GM18505 (cell line): ENCODE data around the gene FAAP20.
"Not testable (repeated sequence)": the region's sequence is repeated elsewhere in the genome, so short reads cannot be mapped to it uniquely, and the experiment has no call there.

Experiments used
- ATAC-seq: cut with Tn5 transposase; IDR thresholded peaks from one replicate; pipeline ENCODE4 v1.9.1; 2021; ENCODE audit not compliant: unreplicated experiment
- POLR2A ChIP-seq: IDR thresholded peaks from 4 replicates; pipeline ENCODE4 v1.6.1; 2011; ENCODE audit warnings: borderline replicate concordance; ENCODE audit not compliant: insufficient read depth, insufficient read length; ENCODE audit errors: extremely low read depth

Gene FAAP20

DNA sequence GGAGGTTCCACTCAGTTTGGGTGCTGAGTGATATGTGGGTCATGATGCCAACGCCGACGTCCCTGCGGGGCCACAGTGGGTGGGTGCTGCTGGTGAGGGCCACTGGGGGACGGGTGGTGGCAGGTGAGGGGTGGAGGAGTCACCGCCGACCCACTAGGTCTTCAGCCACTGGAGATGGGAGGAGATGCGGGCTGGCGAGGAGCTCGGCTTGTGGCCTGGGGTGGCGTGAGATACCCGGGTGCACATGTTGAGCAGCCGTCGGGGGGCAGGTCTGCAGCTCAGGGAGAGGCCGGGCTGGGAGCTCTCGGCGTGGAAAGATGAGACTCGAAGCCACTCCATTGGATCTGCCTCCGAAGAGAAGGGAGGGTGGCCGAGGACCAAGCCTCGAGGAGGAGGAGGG is 40.5 kb downstream of the FAAP20 start:
- TF ChIP-seq POLR2A: no peak
- ATAC-seq: no peak

DNA sequence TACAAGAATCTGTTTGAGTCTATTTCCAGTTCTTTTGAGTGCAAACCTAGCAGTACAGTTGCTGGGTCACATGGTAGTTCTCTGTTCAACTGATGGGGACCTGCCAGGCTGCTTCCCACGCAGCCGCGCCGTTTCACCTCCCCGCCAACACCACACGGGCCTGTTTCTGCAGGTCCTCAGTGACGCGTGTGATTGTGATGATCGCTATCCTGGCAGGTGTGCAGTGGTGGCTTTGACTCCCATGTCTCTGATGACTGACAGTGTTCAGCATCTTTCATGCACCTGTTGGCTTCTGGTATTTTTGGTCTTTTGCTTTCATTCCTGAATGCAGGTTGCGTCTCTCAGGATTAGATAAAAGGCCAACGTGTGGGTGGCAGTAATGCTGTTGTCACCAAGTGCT is 41.6 kb downstream of the FAAP20 start:
- no peak for TF ChIP-seq POLR2A
- no peak for ATAC-seq

DNA sequence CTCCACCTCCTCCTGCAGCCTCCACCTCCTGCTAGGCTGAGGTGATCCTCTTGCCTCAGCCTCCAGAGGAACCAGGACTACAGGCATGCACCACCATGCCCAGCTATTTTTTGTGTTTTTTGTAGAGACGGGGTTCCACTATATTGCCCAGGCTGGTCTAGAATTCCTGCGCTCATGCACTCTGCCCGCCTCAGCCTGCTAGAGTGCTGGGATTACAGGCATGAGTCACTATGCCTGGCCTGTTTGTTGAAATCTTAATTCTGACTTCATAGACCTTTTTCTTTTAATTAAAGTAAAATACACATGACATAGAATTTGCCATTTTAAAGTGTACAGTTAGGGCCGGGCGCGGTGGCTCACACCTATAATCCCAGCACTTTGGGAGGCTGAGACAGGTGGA is 42.7 kb downstream of the FAAP20 start:
- no peak for ATAC-seq
- TF ChIP-seq POLR2A: no peak

DNA sequence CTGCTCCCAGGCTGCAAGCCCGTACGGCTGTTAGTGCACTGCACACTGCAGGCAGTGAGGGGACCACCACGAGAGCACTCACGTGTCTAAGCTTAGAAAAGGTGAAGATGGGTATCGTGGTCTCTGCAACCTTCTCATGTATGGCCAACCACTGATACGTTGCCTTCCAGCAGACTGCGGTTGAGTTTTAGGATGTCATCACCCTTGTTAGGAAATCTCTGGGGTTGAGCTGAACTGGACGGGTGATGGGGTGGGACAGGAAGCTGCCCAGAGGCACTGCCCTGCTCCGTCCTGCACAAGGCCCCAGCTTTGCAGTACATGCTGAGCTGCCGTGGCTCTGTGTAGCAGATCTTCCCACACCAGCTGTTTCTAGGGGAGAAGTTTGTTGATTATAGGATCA is 43.3 kb downstream of the FAAP20 start:
- no peak for ATAC-seq
- no peak for TF ChIP-seq POLR2A

DNA sequence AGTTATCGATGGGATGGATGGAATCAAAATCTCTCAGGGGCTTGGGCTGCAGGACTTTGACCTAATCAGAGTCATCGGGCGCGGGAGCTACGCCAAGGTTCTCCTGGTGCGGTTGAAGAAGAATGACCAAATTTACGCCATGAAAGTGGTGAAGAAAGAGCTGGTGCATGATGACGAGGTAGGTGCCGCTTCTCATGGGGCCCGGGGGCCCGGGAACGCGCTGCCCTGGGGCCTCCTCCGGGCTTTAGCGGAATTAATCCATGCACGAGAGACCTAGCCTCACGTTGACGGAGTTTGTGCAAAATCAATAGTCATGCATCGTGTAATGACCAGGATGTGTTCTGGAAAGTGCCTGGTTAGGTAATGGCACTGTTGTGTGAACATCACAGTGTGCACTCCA is 43.8 kb downstream of the FAAP20 start:
- TF ChIP-seq POLR2A: no peak
- no peak for ATAC-seq

DNA sequence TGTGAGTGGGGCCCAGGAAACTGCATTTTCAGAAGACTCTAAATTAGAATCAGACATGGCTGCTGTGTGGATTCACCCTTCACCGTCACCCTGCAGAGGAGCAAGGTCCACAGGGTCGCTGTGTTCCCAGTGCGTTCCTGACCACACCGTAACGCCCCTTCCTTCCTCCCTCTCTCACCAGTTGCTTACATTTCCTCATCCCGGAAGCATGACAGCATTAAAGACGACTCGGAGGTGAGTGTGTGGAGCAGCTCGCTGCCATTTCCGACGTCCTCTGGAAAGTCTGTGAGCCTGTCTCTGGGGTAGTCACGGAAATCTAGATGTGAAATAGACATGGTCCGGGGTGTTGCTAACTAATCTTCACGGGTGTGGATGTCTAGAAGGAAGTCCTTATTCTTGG is 45.9 kb downstream of the FAAP20 start:
- TF ChIP-seq POLR2A: no peak
- ATAC-seq: no peak

DNA sequence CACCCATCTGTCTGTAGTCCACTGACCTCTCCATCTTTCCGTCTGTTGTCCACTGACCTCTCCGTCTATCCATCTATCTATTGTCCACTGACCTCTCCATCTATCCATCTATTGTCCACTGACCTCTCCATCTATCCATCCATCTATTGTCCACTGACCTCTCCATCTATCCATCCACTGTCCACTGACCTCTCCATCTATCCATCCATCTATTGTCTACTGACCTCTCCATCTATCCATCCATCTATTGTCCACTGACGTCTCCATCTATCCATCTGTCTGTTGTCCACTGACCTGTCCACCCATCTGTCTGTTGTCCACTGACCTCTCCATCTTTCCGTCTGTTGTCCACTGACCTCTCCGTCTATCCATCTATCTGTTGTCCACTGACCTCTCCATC is 46.7 kb downstream of the FAAP20 start:
- ATAC-seq: not testable (repeated sequence)

DNA sequence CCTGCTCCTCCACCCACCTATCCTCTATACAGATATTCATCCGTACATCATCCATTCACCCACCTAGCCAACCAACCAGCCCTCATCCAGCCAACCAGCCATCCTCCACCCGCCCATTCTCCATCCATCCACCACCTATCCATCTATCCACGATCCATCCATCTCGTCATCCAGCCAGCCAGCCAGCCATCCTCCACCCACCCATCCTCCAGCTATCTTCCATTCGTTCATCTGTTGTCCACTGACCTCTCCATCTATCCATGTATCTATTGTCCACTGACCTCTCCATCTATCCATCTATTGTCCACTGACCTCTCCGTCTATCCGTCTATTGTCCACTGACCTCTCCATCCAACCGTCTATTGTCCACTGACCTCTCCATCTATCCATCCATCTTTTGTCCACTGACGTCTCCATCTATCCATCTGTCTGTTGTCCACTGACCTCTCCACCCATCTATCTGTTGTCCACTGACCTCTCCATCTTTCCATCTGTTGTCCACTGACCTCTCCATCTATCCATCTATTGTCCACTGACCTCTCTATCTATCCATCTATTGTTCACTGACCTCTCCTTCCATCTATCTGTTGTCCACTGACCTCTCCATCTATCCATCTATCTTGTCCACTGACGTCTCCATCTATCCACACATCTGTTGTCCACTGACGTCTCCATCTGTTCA is 47.6 kb downstream of the FAAP20 start:
- no peak for TF ChIP-seq POLR2A
- ATAC-seq: no peak

DNA sequence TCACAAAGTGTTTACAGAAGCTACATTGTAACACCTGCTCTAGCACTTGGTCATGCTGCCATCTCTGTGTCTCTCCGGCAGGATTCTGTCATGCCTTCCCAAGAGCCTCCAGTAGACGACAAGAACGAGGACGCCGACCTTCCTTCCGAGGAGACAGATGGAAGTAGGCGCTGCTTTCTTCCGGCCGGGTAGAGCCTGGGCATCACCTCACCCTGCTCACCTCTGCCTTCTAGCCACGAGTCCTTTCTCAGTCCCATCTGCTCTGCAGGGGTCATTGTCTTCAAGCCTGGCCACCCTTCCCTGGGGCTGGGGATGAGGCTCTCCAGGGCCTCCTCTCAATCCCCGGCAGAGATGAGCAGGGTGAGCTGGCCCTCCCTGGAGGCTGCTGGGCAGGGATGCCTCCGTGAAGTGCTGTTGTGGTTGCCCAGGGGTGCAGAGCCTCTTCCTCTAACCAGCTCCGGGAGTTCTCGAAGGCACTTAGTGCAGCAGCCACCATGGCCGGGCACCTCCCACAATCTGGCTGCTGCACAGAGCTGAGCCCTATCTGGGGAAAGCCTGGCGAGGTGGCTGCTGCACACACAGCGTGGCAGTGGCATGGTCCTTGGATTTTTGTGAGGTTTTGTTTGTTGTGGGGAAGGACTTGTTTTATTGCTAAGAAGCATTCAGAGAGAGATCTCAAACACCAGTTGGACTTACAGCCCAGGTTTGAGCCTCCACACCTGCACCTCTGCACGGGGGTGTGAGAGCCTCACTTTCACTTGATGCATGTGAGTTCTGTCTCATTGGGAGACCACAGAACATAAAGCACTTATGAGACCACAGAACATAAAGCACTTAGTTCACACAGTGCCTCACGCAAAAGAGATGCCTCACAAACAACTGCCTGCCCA is 48.4 kb downstream of the FAAP20 start:
- TF ChIP-seq POLR2A: no peak
- no peak for ATAC-seq

DNA sequence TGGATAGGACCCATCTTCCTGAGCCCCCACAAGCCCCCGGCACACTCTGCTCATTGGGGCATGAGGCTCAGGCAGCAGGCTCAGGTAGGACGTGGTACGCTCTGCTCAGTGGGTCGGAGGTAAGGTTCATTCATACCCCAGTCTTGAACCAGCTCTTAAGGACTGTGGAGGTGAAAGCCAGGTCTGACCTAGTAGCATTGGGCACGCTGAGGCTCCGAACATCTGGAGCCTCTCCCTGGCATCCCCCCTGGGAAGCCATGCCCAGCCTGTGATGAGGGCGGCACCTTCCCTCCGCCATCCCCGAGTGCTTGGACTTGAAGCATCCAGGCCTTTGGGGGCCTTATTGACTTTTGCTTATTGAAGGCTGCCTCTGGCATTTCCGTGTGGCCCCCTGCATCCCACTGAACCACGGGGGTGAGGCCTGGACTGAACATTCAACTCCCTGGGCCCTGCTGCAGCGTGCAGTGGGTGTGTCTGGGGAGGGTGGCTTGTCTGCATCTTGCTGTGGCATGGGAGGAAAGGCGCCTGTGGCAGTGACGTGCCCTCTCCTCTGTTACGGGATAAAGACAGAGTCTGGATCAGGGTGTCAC is 50.0 kb downstream of the FAAP20 start:
- no peak for TF ChIP-seq POLR2A
- no peak for ATAC-seq

DNA sequence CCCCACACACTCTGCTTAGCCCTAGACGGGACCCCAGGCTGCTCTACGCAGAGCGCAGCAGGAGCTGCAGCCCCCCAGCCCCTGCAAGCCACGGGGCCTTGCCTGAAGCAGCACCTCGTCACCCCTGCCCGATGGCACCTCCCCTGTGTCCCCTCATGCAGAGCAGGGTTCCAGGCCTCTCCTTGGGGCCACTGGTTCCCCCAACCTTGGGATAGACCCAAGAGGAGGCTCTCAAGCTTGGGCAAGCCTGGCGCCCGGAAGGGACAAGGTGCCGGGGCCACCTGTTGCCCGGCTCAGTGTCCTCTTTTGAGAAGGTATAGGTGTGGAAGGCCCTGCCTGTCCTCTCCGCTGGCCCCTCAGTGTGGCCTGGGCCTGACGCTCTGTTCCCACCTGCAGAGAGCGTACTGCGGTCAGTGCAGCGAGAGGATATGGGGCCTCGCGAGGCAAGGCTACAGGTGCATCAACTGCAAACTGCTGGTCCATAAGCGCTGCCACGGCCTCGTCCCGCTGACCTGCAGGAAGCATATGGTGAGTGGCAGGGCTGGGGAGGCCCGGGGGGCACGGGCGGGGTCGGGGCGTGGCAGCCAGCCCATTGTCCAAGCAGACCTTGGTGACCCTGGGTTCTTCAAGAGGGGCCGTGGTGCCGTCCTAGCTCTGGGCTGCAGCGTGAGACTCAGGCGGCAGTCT is 50.6 kb downstream of the FAAP20 start:
- ATAC-seq: no peak
- TF ChIP-seq POLR2A: no peak

DNA sequence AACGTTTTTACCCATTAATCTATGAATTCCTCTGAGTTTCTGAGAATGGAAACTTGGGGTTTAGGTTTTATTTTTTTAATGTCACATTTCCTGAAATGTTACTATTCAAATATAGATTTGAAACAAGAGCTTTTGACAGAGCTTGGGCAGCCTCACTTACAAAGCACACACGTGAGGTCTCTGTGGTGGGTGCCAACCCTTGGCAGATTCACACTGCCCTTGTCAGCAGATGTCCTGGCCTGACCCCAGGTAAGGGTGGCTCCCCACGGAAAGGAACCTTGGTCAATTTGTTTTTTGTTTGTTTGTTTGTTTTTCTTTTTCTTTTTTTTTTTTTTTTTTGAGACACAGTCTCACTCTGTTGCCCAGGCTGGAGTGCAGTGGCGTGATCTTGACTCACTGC is 53.5 kb downstream of the FAAP20 start:
- no peak for TF ChIP-seq POLR2A
- ATAC-seq: no peak
